HFF-Myc (cell line): ENCODE results near the gene ROM1.
"Not testable (repeated sequence)": the region's sequence is repeated elsewhere in the genome, so short reads cannot be mapped to it uniquely, and the experiment has no call there.

Experiments
- DNase-seq: peaks from one replicate; pipeline ENCODE4 v3.0.0-alpha.2; 2011; ENCODE audit warnings: low read depth; ENCODE audit errors: extremely low read depth
- H3K4me3 ChIP-seq: replicated peaks from 2 replicates; pipeline ENCODE4 v1.5.1; 2011; ENCODE audit warnings: low read depth, mild to moderate bottlenecking, control low read depth, low read length
- TF ChIP-seq, protein P1 (sequence below): IDR thresholded peaks from 2 replicates; pipeline ENCODE4 v1.5.1; 2012; ENCODE audit warnings: mild to moderate bottlenecking, low read depth, low read length, control low read depth; ENCODE audit errors: missing control alignments

ROM1 gene

DNA sequence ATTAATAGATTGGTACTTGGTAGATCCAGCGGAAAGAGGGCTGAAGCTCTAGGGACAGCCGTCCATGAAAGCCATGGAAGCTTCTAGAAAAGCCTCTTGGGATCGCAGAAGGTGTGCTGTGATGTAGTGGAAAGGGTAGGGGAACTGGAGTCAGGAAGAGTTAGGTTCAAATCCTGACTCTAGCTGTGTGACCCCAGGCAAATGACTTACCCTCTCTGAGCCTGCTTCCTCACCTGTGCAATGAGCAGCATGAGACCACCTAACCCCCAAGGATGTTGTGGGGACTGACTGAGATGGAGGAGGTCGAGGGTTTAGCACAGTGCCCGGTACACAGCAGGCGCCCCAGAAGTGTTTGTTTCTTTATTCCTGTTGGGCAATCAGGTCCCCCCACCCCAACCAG, 2.7 kb upstream of the ROM1 start:
- no peak overlapping the region for H3K4me3 ChIP-seq
- TF ChIP-seq, protein P1, sequence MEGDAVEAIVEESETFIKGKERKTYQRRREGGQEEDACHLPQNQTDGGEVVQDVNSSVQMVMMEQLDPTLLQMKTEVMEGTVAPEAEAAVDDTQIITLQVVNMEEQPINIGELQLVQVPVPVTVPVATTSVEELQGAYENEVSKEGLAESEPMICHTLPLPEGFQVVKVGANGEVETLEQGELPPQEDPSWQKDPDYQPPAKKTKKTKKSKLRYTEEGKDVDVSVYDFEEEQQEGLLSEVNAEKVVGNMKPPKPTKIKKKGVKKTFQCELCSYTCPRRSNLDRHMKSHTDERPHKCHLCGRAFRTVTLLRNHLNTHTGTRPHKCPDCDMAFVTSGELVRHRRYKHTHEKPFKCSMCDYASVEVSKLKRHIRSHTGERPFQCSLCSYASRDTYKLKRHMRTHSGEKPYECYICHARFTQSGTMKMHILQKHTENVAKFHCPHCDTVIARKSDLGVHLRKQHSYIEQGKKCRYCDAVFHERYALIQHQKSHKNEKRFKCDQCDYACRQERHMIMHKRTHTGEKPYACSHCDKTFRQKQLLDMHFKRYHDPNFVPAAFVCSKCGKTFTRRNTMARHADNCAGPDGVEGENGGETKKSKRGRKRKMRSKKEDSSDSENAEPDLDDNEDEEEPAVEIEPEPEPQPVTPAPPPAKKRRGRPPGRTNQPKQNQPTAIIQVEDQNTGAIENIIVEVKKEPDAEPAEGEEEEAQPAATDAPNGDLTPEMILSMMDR, result no peak
- no peak for DNase-seq

DNA sequence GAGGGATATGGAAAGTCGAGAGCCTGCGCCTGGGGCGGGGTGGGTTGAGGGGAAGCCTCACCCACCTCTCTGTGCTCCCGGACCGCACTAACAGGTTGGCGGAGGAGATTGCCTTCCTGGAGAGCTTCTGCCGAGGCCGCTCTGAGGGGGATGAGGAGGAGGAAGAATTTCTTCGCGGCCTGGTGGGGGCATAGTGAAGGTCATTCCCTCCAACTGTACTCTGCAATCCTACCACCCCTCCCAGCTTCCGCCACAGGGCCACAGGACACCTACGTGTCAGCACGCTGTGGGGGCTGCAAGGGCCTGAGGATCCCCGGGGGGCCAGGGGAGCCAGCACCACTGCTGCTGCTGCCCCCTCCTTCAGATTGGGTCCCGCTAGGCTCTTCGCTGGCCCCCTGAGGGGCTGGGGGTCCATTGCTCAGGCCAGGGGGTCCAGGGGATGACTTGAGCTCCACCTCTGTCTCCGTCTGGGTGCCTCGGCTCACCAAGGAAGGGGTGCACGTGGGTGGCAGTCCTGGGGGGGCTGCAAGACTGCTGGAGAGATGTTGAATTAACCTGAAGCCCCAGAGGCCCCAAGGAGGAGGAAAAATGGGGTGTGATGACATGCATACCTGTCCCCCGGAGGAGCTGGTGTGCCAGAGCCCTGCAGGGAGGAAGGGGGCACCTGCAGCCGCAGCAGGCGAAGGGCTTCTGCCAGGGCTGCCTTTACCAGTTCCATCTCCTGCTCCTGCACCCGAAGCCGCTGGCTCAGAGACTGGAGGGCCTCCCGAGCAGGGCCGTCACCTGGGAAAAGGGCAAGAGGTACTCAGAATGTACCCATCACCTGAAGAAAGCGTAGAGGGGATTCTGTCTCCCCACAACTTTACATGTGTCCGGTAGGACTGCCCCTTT, 2.0 kb upstream of the ROM1 start:
- DNase-seq, result no peak
- H3K4me3 ChIP-seq, result peak overlapping the region; percentile 66
- TF ChIP-seq, protein P1, result no peak

DNA sequence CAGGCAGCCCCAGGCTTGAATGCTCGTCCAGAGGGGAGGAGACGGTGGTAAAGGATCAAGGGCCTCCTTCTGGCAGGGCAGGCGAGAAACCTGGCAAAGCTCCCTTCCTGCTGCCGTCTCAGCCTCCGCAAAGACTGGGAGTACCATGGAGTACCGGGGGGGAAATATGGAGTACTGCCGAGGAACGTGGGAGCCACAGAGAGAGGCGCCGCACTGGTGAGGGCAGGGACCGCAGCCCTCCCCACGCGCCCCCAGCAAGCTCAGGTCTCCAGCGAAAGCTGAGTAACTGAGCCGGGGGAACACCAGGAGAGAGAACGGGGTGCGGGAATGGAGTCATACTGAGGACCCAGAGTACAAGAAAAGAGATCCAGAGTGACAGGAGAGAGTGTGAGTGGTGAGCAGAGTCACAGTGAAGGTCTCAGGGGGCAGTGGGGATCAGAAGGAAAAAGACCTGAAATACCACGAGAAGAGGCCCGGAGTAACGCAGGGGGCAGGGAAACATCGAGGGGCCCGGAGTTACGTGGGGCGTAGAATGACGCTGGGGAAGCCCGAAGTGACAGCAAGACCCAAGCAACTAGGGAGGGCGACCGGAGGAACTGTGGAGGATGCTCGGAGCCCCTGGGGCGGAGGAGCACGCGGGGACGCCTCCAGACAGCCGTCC, 1.2 kb upstream of the ROM1 start:
- TF ChIP-seq, protein P1, result no peak
- DNase-seq, result no peak
- peak overlapping the region; percentile 66 for H3K4me3 ChIP-seq

DNA sequence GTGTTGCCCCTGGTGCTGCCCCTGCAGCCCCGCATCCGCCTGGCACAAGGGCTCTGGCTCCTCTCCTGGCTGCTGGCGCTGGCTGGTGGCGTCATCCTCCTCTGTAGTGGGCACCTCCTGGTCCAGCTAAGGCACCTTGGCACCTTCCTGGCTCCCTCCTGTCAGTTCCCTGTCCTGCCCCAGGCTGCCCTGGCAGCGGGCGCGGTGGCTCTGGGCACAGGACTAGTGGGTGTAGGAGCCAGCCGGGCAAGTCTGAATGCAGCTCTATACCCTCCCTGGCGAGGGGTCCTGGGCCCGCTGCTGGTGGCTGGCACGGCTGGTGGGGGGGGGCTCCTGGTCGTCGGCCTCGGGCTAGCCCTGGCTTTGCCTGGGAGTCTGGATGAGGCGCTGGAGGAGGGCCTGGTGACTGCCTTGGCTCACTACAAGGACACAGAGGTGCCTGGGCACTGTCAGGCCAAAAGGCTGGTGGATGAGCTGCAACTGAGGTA, 278 bp downstream of the ROM1 start:
- H3K4me3 ChIP-seq, result no peak overlapping the region; the same call in 1 of the 2 replicates
- TF ChIP-seq, protein P1, result no peak
- no peak for DNase-seq

DNA sequence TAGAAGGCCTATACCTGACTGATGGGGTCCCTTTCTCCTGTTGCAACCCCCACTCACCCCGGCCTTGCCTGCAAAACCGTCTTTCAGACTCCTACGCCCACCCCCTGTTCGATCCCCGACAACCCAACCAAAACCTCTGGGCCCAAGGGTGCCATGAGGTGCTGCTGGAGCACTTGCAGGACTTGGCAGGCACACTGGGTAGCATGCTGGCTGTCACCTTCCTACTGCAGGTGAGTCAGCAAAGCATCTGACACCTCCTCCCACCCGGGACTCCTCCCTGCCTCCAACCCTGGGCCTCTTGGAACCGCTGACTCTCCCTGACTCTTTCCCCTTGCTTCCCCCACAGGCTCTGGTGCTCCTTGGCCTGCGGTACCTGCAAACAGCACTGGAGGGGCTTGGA, 1.2 kb downstream of the ROM1 start:
- H3K4me3 ChIP-seq, result no peak overlapping the region
- DNase-seq, result no peak

DNA sequence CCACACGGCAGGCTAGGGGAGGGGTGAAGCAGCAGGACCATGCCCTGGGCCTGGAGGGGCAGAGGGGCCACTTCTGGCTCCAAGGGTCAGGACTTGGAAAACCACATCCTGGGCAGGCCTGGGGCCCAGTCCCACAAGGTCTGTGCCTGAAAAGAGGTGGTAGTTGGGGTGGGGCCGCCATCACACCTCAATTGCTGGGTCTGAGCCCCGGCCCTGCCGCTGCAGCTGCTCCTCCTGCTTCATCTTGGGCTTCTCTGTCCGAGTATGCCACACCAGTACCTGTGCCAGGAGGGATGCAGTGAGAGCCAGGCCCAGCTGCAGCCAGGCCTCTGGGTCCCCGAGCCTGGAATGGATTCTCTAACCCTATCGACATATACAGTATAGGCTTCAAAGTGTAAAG, 2.5 kb downstream of the ROM1 start:
- no peak overlapping the region for H3K4me3 ChIP-seq
- TF ChIP-seq, protein P1, result no peak
- no peak for DNase-seq

More for the DNA sequence above, 1.2 kb downstream of the ROM1 start:
- TF ChIP-seq, protein P1, result no peak

DNA sequence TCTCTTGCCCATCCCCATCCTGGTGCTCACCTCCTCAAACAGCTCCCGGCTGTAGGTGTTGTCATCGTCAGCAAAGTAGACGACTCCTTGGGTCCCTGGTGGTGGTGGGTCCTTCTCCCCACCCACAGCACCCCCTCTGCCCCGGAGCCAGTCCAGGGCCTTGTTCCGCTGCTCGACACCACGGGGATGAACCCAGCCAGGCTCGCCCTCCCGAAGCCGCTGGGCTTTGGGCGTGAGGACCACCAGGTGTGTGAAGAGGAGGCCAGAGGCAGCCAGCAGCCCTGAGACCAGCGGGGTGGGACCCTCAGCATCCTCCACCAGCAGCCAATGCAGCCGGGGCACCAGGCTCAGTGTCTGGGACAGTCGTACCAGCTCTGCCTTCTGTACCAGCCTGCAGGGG, 3.9 kb downstream of the ROM1 start:
- not testable (repeated sequence) for H3K4me3 ChIP-seq, DNase-seq
